Tibial artery (tissue), 4 donors: ENCODE results near the gene SLC5A6.
A peak's percentile ranks its signal among the peaks of the same experiment; 100 is the strongest.

Experiments used
- DNase-seq, 2 donors: peaks; one replicate each; pipeline ENCODE4 v3.0.0-alpha.2; 2019
- H3K27ac ChIP-seq, 2 donors: fragments of 200-600 bp; sonication (generic) in 1 of 2; 1 replicate in 1 of 2; 2 replicates in 1 of 2; pipeline ENCODE4 v1.5.1; 2018 to 2019; ENCODE audit warnings: mild to moderate bottlenecking in 1 of 2
- H3K27me3 ChIP-seq, 2 donors: fragments of 200-600 bp; sonication (generic) in 1 of 2; one replicate each; pipeline versions ENCODE4 v1.5.1 to v1.6.0; 2016 to 2019
- H3K36me3 ChIP-seq, 3 donors: fragments of 200-600 bp; sonication (generic) in 2 of 3; one replicate each; pipeline ENCODE4 v1.5.1; 2016 to 2019; ENCODE audit warnings: mild to moderate bottlenecking in 2 of 3
- H3K4me1 ChIP-seq, 4 donors: fragments of 200-600 bp; sonication (generic) in 2 of 4; 1 replicate in 3 of 4; 2 replicates in 1 of 4; pipeline ENCODE4 v1.5.1; 2016 to 2019
- H3K4me3 ChIP-seq, 2 donors: fragments of 200-600 bp; sonication (generic) in 1 of 2; 1 replicate in 1 of 2; 2 replicates in 1 of 2; pipeline ENCODE4 v1.5.1; 2018 to 2019; ENCODE audit warnings: mild to moderate bottlenecking in 2 of 2
- H3K9me3 ChIP-seq, 3 donors: fragments of 200-600 bp; sonication (generic) in 1 of 3; one replicate each; pipeline ENCODE4 v1.5.1; 2016 to 2019
- intact Hi-C: fragments of 100-400 bp; cut with DNase I; formaldehyde crosslinking; loops from one replicate; pipeline ENCODE4 v1.15.0; 2023; ENCODE audit warnings: low total_unique reads
- TF ChIP-seq, protein P1 (sequence below), 2 experiments: fragments of 200-600 bp in 1 of 2; fragments of 450-650 bp in 1 of 2; IDR thresholded peaks; one replicate each; pipeline ENCODE4 v1.5.1; 2017 to 2019; ENCODE audit warnings: antibody characterized with exemption in 2 of 2, mild to moderate bottlenecking in 1 of 2, moderate library complexity in 1 of 2

Gene SLC5A6

DNA sequence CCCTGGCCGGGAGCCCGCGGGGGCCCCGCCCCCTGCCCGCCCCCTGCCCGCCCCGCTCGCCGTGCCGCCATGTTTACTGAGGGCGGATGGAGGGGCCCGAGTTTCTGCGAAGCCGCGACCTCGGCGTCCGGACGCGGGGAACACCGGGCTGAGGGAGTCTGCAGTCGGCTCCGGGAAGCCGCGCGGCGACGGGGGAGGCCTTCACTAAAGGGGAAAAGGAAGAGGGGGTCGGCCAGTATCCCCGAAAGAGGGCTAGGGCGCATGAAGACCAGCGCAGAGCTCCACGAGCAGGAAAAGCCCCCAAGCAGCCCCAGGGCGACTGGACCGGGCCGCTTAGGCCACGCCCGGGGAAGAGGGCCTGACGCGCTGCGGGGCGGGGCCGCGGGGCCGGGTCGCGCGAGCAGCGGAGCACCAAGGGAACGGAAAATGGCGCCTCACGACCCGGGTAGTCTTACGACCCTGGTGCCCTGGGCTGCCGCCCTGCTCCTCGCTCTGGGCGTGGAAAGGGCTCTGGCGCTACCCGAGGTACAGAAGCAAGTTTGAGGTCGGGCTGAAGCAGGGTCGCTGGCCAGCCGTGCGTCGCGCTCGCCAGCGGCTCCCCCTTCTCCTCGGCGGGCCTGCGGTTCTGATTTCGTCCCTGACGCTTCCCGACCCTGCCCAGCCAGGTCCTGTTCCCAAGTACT is at the start of gene SLC5A6, which contains the start of gene ATRAID:
Gene SLC5A6 (minus strand): TSS at position 326 of the 683 bp plus-strand sequence. CDS start 4,618 bp downstream, outside the sequence.
Gene ATRAID (plus strand): TSS at position 99 of the 683 bp plus-strand sequence. CDS start 328 bp downstream, at position 427.
- peak; percentile 78 to 92 for DNase-seq
- Histone ChIP-seq H3K27me3 (no peaks in the 10 kb centered on the region), H3K9me3 (no peaks in the 10 kb centered on the region), H3K36me3 (peaks cover 18 to 36% (median 20%) of the 10 kb centered on the region in 3 donors), H3K4me3 (peak within 1 kb of the TSS; percentile 81 to 86), H3K4me1 (peaks cover 0 to 21% (median 17%) of the 10 kb centered on the region in 4 donors), H3K27ac (peak within 1 kb of the TSS; percentile 96 to 99)
- TF ChIP-seq, protein P1, sequence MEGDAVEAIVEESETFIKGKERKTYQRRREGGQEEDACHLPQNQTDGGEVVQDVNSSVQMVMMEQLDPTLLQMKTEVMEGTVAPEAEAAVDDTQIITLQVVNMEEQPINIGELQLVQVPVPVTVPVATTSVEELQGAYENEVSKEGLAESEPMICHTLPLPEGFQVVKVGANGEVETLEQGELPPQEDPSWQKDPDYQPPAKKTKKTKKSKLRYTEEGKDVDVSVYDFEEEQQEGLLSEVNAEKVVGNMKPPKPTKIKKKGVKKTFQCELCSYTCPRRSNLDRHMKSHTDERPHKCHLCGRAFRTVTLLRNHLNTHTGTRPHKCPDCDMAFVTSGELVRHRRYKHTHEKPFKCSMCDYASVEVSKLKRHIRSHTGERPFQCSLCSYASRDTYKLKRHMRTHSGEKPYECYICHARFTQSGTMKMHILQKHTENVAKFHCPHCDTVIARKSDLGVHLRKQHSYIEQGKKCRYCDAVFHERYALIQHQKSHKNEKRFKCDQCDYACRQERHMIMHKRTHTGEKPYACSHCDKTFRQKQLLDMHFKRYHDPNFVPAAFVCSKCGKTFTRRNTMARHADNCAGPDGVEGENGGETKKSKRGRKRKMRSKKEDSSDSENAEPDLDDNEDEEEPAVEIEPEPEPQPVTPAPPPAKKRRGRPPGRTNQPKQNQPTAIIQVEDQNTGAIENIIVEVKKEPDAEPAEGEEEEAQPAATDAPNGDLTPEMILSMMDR (IDR thresholded peaks at IDR 0.05) = no peak
- intact Hi-C loops = loop anchor here (10.0 kb wide), 3 partner anchors 77 to 247 kb away; partner anchors contain the start of genes PREB, PRR30 and TMEM214

DNA sequence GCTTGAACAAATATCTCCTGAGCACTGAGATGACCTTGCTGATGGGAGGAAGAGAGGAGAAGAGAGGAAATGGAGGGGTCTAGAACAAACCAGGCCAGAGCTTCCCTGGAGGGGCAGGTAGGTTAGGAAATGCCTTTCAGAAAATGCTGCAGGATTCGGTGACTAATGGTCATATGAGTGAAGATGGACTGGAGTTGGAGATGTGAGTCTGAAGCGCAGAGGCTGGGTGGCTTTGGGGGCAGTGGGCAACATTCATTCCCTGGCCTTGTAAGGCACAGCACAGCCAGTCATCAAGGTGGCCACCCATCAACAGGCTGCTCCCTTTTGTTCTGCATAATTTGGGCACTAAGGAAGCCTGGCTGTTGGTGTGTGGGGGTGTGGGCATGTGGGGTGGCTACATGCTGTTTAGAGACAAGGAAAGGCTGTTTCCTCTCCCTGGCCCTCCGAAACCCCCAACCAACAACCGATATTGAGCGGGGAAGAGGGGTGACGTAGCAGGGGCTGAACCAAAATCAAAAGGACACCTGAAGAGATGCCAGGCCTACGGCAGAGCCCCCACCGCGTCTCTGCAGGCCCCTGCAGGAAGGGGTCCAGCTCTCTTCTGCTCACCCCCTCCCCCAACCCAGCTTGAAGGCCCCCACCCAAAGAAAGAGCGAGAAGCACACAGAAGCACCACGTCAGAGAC is 49.3 kb upstream of the SLC5A6 start:
- TF ChIP-seq, protein P1 (IDR thresholded peaks at IDR 0.05) = no peak
- no peak for DNase-seq
- no peak overlapping the region for H3K27ac ChIP-seq
- H3K27me3 ChIP-seq = peaks cover 0 to 92% of the 10 kb centered on the region in 2 donors
- peak overlapping the region; percentile 46 to 48 for H3K4me3 ChIP-seq
- intact Hi-C loops = no loop called here
- peaks cover 0 to 38% (median 36%) of the 10 kb centered on the region in 4 donors for H3K4me1 ChIP-seq
- no peaks in the 10 kb centered on the region for H3K36me3 ChIP-seq
- H3K9me3 ChIP-seq = no peaks in the 10 kb centered on the region

DNA sequence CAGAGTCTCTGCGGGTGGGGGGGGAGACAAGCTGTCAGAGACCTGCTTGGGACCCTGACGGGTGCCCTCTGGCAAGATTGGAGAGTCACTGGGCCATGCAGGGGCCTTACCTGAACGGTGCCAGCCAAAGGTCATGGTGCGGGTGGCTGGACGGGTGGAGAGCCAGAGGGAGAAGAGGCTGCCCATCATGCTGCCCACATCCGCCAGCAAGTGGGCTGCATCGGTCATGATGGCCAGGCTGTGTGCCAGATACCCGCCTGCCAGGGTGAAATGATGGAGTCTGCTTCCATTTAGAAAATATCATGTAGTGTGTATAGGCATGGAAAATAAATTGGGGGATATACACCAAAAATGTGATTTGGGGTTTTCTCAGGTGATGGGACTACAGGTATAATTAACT is 46.0 kb upstream of the SLC5A6 start:
- H3K36me3 ChIP-seq = no peaks in the 10 kb centered on the region
- intact Hi-C loops = no loop called here
- H3K4me3 ChIP-seq = no peak overlapping the region
- peaks cover 0 to 59% of the 10 kb centered on the region in 2 donors for H3K27me3 ChIP-seq
- no peaks in the 10 kb centered on the region for H3K9me3 ChIP-seq
- peaks cover 0 to 29% (median 14%) of the 10 kb centered on the region in 4 donors for H3K4me1 ChIP-seq
- TF ChIP-seq, protein P1 (IDR thresholded peaks at IDR 0.05) = no peak
- DNase-seq = no peak
- no peak overlapping the region for H3K27ac ChIP-seq

DNA sequence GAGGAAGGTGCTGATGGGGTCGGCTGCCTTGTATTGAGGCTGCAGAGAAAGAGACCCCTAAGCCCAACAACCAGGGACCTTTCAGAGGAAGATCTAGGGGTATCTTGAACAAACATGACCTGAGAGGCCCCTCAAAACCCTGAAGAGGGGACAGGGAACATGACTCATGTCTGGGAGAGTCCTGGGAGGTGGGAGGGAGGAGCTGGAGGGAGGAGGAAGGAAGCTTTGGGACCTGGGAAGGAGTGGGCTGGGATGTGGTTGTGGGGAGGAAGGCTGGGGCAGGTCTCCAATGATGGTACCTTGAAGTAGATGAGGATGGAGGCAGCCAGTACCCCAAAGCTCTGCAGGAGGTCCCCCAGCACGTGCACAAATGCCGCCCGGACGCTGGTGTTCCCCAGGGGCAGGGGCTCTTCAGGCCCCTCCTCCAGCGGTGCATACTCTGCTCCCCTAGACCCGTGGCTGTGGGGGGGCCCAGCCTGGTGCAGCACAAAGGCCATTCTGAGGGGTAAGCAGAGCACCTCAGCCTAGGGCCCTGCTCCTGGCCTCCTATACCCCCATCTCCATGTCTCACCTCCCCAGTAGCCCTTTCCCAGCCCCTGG is 44.9 kb upstream of the SLC5A6 start:
- H3K4me1 ChIP-seq = peaks cover 0 to 18% (median 3%) of the 10 kb centered on the region in 4 donors
- H3K27me3 ChIP-seq = peaks cover 0 to 48% of the 10 kb centered on the region in 2 donors
- no peak for DNase-seq
- H3K36me3 ChIP-seq = no peaks in the 10 kb centered on the region
- H3K4me3 ChIP-seq = no peak overlapping the region
- TF ChIP-seq, protein P1 (IDR thresholded peaks at IDR 0.05) = no peak
- no peaks in the 10 kb centered on the region for H3K9me3 ChIP-seq
- intact Hi-C loops = no loop called here
- no peak overlapping the region for H3K27ac ChIP-seq

DNA sequence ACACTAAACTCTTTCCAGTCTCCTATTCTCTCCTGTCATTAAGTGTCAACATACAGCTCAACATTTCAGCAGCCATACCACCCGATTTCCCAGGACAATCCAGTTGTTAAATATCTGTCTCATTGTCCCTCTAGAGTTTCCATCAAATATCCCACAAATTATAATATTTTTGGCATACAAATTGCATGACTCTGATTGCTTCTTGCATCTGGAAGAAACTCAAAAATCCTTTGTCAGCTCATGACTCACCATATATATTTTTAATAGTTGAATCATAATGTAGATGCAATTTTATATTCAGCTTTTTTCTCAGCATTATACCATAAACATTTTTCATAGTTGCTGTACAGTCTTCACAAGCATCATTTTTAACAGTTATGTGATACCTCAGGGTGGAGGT is 43.6 kb upstream of the SLC5A6 start:
- Histone ChIP-seq H3K4me3 (no peak overlapping the region), H3K36me3 (no peaks in the 10 kb centered on the region), H3K27me3 (peaks cover 0 to 35% of the 10 kb centered on the region in 2 donors), H3K27ac (no peak overlapping the region), H3K4me1 (peaks cover 0 to 13% (median 0%) of the 10 kb centered on the region in 4 donors), H3K9me3 (no peaks in the 10 kb centered on the region)
- intact Hi-C loops = no loop called here
- TF ChIP-seq, protein P1 (IDR thresholded peaks at IDR 0.05) = no peak
- no peak for DNase-seq
